H1 (cell line): Measurements from ENCODE around the gene CDC45. TPM values are rescaled to one million over a fixed set of nuclear protein-coding genes. Genes with fewer than 3 reads are reported as not detected.

Experiments used
- CTCF ChIA-PET: fragments of 300-600 bp; sonication (Branson Sonifier 250); formaldehyde crosslinking; loops from one replicate; lab custom pipeline; 2021; ENCODE audit not compliant: partially characterized antibody; lab: Charles Lee
- POLR2A ChIA-PET: fragments of 300-600 bp; sonication (Branson Sonifier 250); formaldehyde crosslinking; loops from one replicate; lab custom pipeline; 2021; ENCODE audit warnings: inconsistent platforms; ENCODE audit not compliant: partially characterized antibody; lab: Charles Lee
- DNase-seq, 2 experiments: peaks; one replicate each; pipeline versions ENCODE4 v3.0.0 to v3.0.0-alpha.2; 2010 to 2022; ENCODE audit warnings: low spot score in 2 of 2, low read depth in 1 of 2, mixed read lengths in 1 of 2
- FAIRE-seq: peaks from 2 replicates; lab custom pipeline; 2011; peaks lifted over from hg19 to GRCh38; lab: Jason Lieb, UNC
- H2AFZ ChIP-seq: 2 replicates; pipeline ENCODE4 v1.8.1; 2012; ENCODE audit warnings: low read length, inconsistent platforms
- H2AK5ac ChIP-seq: 2 replicates; pipeline ENCODE4 v1.6.1; 2013; ENCODE audit warnings: low read depth, low read length
- H2BK120ac ChIP-seq: replicated peaks from 2 replicates; pipeline ENCODE3; 2013; ENCODE audit warnings: low read depth, low read length, inconsistent platforms
- H2BK12ac ChIP-seq: 2 replicates; pipeline ENCODE4 v1.6.1; 2013; ENCODE audit warnings: low read depth, low read length
- H2BK15ac ChIP-seq: 2 replicates; pipeline ENCODE4 v1.6.1; 2013; ENCODE audit warnings: low read length
- H2BK20ac ChIP-seq: 2 replicates; pipeline ENCODE4 v1.6.1; 2013; ENCODE audit warnings: low read length
- H2BK5ac ChIP-seq: 2 replicates; pipeline ENCODE4 v1.6.1; 2013; ENCODE audit warnings: low read depth, low read length
- H3K14ac ChIP-seq: 2 replicates; pipeline ENCODE4 v1.6.1; 2013; ENCODE audit warnings: inconsistent platforms; ENCODE audit not compliant: insufficient read length
- H3K18ac ChIP-seq: 2 replicates; pipeline ENCODE4 v1.6.1; 2013; ENCODE audit warnings: low read length; ENCODE audit errors: extremely low read depth
- H3K23ac ChIP-seq: 2 replicates; pipeline ENCODE4 v1.6.1; 2013; ENCODE audit warnings: inconsistent platforms; ENCODE audit not compliant: insufficient read length
- H3K23me2 ChIP-seq: 2 replicates; pipeline ENCODE4 v1.6.1; 2013; ENCODE audit warnings: low read depth, low read length
- H3K27ac ChIP-seq: 2 replicates; pipeline ENCODE4 v1.6.1; 2011; ENCODE audit warnings: low read depth, low read length, inconsistent platforms
- H3K27me3 ChIP-seq, 4 experiments: replicated peaks in 1 of 4; 1 replicate in 1 of 4; 2 replicates in 3 of 4; pipeline versions ENCODE4 v1.6.1 to v1.8.1; 2011 to 2013; ENCODE audit warnings: low read length in 3 of 4, mild to moderate bottlenecking in 3 of 4, inconsistent platforms in 2 of 4, mixed read lengths in 2 of 4, moderate library complexity in 1 of 4; ENCODE audit not compliant: control insufficient read depth in 3 of 4, insufficient read depth in 3 of 4; ENCODE audit errors: extremely low read depth in 1 of 4
- H3K36me3 ChIP-seq, 4 experiments: 2 replicates each; pipeline versions ENCODE4 v1.6.1 to v1.8.1; 2011 to 2013; ENCODE audit warnings: mild to moderate bottlenecking in 4 of 4, low read length in 3 of 4, moderate library complexity in 2 of 4, control low read depth in 1 of 4, inconsistent platforms in 1 of 4; ENCODE audit not compliant: insufficient read depth in 4 of 4, control insufficient read depth in 2 of 4
- H3K4ac ChIP-seq: replicated peaks from 2 replicates; pipeline ENCODE3; 2013; ENCODE audit warnings: low read length, low read depth, mixed read lengths, inconsistent platforms; ENCODE audit not compliant: insufficient read length
- H3K4me1 ChIP-seq, 4 experiments: replicated peaks in 1 of 4; 1 replicate in 1 of 4; 2 replicates in 3 of 4; pipeline versions ENCODE4 v1.6.1 to v1.8.1; 2011 to 2013; ENCODE audit warnings: low read length in 3 of 4, inconsistent platforms in 2 of 4, mixed read lengths in 1 of 4; ENCODE audit not compliant: insufficient read depth in 4 of 4, control insufficient read depth in 3 of 4
- H3K4me2 ChIP-seq, 2 experiments: 2 replicates each; pipeline versions ENCODE4 v1.6.1 to v1.8.1; 2011 to 2013; ENCODE audit warnings: low read depth in 2 of 2, low read length in 2 of 2, control low read depth in 1 of 2, inconsistent platforms in 1 of 2, mild to moderate bottlenecking in 1 of 2; ENCODE audit not compliant: insufficient read depth in 1 of 2
- H3K4me3 ChIP-seq, 4 experiments: fragments of 200-600, 300-600 bp in 1 of 4; sonication (generic), shearing (Covaris generic), sonication (Bioruptor Twin) in 1 of 4; 2 replicates each; pipeline versions ENCODE4 v1.5.1 to v1.8.1; 2011 to 2016; ENCODE audit warnings: low read length in 4 of 4, low read depth in 3 of 4, control low read depth in 2 of 4, inconsistent platforms in 2 of 4, mild to moderate bottlenecking in 2 of 4, mixed read lengths in 1 of 4, moderate library complexity in 1 of 4; ENCODE audit not compliant: insufficient read depth in 2 of 4; ENCODE audit errors: extremely low read depth in 1 of 4
- H3K56ac ChIP-seq: replicated peaks from 2 replicates; pipeline ENCODE3; 2013; ENCODE audit warnings: low read depth, mild to moderate bottlenecking, mixed read lengths, low read length, inconsistent platforms; ENCODE audit not compliant: insufficient read length
- H3K79me1 ChIP-seq: 2 replicates; pipeline ENCODE4 v1.6.1; 2013; ENCODE audit warnings: low read depth, low read length, control low read depth
- H3K79me2 ChIP-seq, 2 experiments: 2 replicates each; pipeline versions ENCODE4 v1.6.1 to v1.8.1; 2012 to 2013; ENCODE audit warnings: low read length in 2 of 2, mild to moderate bottlenecking in 2 of 2, inconsistent platforms in 1 of 2; ENCODE audit not compliant: insufficient read depth in 2 of 2, control insufficient read depth in 1 of 2
- H3K9ac ChIP-seq, 4 experiments: replicated peaks in 1 of 4; 1 replicate in 1 of 4; 2 replicates in 3 of 4; pipeline versions ENCODE4 v1.6.1 to v1.8.1; 2011 to 2013; ENCODE audit warnings: low read depth in 3 of 4, low read length in 3 of 4, control low read depth in 2 of 4, mild to moderate bottlenecking in 2 of 4, moderate library complexity in 2 of 4, inconsistent platforms in 1 of 4; ENCODE audit errors: extremely low read depth in 1 of 4
- H3K9me3 ChIP-seq, 2 experiments: 2 replicates each; pipeline versions ENCODE4 v1.6.1 to v1.8.1; 2012 to 2013; ENCODE audit warnings: mild to moderate bottlenecking in 2 of 2, moderate library complexity in 2 of 2, control low read depth in 1 of 2, inconsistent platforms in 1 of 2, low read depth in 1 of 2, low read length in 1 of 2, mixed read lengths in 1 of 2; ENCODE audit not compliant: insufficient read depth in 2 of 2
- H4K20me1 ChIP-seq, 2 experiments: replicated peaks in 1 of 2; 2 replicates each; pipeline versions ENCODE3 to v1.8.1; 2011 to 2013; ENCODE audit warnings: inconsistent platforms in 2 of 2, low read length in 2 of 2, mild to moderate bottlenecking in 1 of 2; ENCODE audit not compliant: insufficient read depth in 2 of 2, control insufficient read depth in 1 of 2
- H4K5ac ChIP-seq: 2 replicates; pipeline ENCODE4 v1.6.1; 2013; ENCODE audit warnings: low read length, low read depth, mixed read lengths, inconsistent platforms; ENCODE audit not compliant: insufficient read length
- H4K8ac ChIP-seq: 2 replicates; pipeline ENCODE4 v1.8.0; 2013; ENCODE audit warnings: mild to moderate bottlenecking, moderate library complexity, low read length, inconsistent platforms; ENCODE audit not compliant: insufficient read depth; ENCODE audit errors: extremely low read depth
- H4K91ac ChIP-seq: replicated peaks from 2 replicates; pipeline ENCODE3; 2013; ENCODE audit warnings: low read length, mixed read lengths, inconsistent platforms; ENCODE audit not compliant: insufficient read length
- RAD21 ChIP-seq, 2 experiments: IDR thresholded peaks in 1 of 2; conservative IDR thresholded peaks in 1 of 2; 2 replicates each; pipeline ENCODE4 v1.6.1; 2011; ENCODE audit warnings: low read depth in 2 of 2, low read length in 2 of 2, improper control_type of control experiment in 1 of 2, inconsistent platforms in 1 of 2, mild to moderate bottlenecking in 1 of 2, moderate library complexity in 1 of 2
- WGBS, 2 experiments: shearing (Covaris generic) in 1 of 2; methylation state at CpG; one replicate each; pipeline versions ENCODE4 v1.1.6 to v1.1.7; 2013 to 2015; ENCODE audit warnings: low lambda C conversion rate in 2 of 2, mixed read lengths in 2 of 2, inconsistent platforms in 1 of 2, low coverage in 1 of 2, missing lambda C conversion rate in 1 of 2; ENCODE audit not compliant: insufficient replicate concordance in 2 of 2, insufficient coverage in 1 of 2, insufficient read length in 1 of 2; ENCODE audit errors: extremely low coverage in 1 of 2, missing lambda C conversion rate in 1 of 2; 5-methylcytosine and 5-hydroxymethylcytosine counted together
- polyA plus RNA-seq, 7 experiments: library from polyadenylated mRNA; depleted of rRNA in 3 of 7; stranded (reverse) in 5 of 7; unstranded in 2 of 7; fragments of >200 nt in 5 of 7; fragments of 200-250 nt in 2 of 7; gene quantifications; 1 replicate in 5 of 7; 2 replicates in 1 of 7; 4 replicates in 1 of 7; pipeline versions ENCODE4 v1.2.1 to v1.2.3, GENCODE V29; 2011 to 2013; ENCODE audit warnings: missing spikeins in 2 of 7, mixed read lengths in 2 of 7
- total RNA-seq: library from RNA; stranded (reverse); fragmentation: NEBNext Ultra II Directional; extraction: Animal tissue kit (Norgen Biotek cat#: 25700); gene quantifications from 2 replicates; pipeline ENCODE4 v1.2.1, GENCODE V29; 2021
- TF ChIP-seq, protein P1 (sequence below), 3 experiments: IDR thresholded peaks; 1 replicate in 2 of 3; 2 replicates in 1 of 3; pipeline versions ENCODE4 v1.5.1 to v1.6.1; 2011; ENCODE audit warnings: low read length in 3 of 3, mild to moderate bottlenecking in 3 of 3, inconsistent platforms in 2 of 3, low read depth in 1 of 3, moderate library complexity in 1 of 3; ENCODE audit not compliant: insufficient read depth in 1 of 3; ENCODE audit errors: control extremely low read depth in 1 of 3
- TF ChIP-seq, protein P2 (sequence below): IDR thresholded peaks from 2 replicates; pipeline ENCODE4 v1.6.1; 2011; ENCODE audit warnings: low read depth, mild to moderate bottlenecking, low read length; ENCODE audit not compliant: insufficient read depth

Gene CDC45
- total and polyA plus RNA-seq, 2 of the 8 experiments (the other 6 are each of a cell fraction or from before 2014, with no cell fraction given): 31.9 to 37.7 TPM

DNA sequence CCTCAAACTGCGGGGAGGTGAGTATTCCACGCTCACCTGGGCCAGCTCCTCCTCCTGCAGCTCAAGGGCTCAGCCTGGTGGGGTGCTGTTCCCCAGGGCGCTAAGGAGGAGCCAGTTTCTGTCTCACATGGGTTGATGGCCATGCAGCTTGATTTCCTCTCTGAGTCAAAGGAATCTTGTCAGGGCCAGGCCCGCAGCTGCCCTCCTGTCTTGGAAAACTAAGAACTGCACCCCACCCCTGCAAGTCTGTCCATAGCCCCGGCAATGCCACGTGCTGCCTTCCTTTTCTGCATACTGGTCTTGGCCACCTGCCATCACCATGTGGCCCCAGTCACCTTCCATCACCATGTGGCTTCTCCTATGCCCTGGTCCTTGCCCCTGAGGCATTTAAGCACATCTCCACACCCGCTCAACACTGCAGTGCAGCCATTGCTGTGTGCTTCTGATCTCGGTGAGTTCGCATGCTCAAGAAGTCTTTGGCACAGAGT, 79.6 kb downstream of the CDC45 start:
- no peak overlapping the region; the same call in 1 of the 2 replicates for H3K18ac ChIP-seq
- no peaks in the 10 kb centered on the region for H3K79me2 ChIP-seq
- CTCF ChIA-PET: interaction anchor here (0.6 to 3.5 kb wide), 9 partner anchors 9 to 70 kb away, joined by 3 to 17 read pairs (median 4); no protein-coding TSS in a partner anchor
- H3K4ac ChIP-seq: no peak overlapping the region
- no peaks in the 10 kb centered on the region for H4K20me1 ChIP-seq
- peak overlapping the region; percentile 87; the same call in 1 of the 2 replicates for H2AFZ ChIP-seq
- no peak overlapping the region for H2AK5ac ChIP-seq
- POLR2A ChIA-PET: interaction anchor here (1.2 to 1.6 kb wide), 2 partner anchors 21 to 57 kb away, joined by 3 read pairs; no protein-coding TSS in a partner anchor
- 83% methylated on average over 9 of the region's 9 CpGs; no CpG with 5 or more reads in 1 of the 2 experiments for WGBS, 2 experiments
- H4K91ac ChIP-seq: peak overlapping the region; percentile 7
- no peaks in the 10 kb centered on the region for H3K9me3 ChIP-seq
- no peak overlapping the region for H3K4me2 ChIP-seq
- no peak overlapping the region; the same call in 1 of the 2 replicates for H2BK20ac ChIP-seq
- H2BK5ac ChIP-seq: no peak overlapping the region
- DNase-seq (no peak), FAIRE-seq (no peak)
- H2BK120ac ChIP-seq: no peak overlapping the region
- H3K9ac ChIP-seq: no peak overlapping the region
- no peak overlapping the region for H3K23ac ChIP-seq
- TF ChIP-seq, protein P1, sequence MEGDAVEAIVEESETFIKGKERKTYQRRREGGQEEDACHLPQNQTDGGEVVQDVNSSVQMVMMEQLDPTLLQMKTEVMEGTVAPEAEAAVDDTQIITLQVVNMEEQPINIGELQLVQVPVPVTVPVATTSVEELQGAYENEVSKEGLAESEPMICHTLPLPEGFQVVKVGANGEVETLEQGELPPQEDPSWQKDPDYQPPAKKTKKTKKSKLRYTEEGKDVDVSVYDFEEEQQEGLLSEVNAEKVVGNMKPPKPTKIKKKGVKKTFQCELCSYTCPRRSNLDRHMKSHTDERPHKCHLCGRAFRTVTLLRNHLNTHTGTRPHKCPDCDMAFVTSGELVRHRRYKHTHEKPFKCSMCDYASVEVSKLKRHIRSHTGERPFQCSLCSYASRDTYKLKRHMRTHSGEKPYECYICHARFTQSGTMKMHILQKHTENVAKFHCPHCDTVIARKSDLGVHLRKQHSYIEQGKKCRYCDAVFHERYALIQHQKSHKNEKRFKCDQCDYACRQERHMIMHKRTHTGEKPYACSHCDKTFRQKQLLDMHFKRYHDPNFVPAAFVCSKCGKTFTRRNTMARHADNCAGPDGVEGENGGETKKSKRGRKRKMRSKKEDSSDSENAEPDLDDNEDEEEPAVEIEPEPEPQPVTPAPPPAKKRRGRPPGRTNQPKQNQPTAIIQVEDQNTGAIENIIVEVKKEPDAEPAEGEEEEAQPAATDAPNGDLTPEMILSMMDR (IDR thresholded peaks at IDR 0.05; ENCODE audit: control extremely low read depth in 1 of 3, insufficient read depth in 1 of 3, low read depth in 1 of 3, low read length in 3 of 3): peak; percentile 21 to 52 (median 50); a peak in 3 of 4 replicates
- TF ChIP-seq, protein P2, sequence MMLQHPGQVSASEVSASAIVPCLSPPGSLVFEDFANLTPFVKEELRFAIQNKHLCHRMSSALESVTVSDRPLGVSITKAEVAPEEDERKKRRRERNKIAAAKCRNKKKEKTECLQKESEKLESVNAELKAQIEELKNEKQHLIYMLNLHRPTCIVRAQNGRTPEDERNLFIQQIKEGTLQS: no peak
- peak; percentile 31 to 56 for TF ChIP-seq RAD21 (IDR thresholded peaks at IDR 0.05 in 1 of 2, conservative IDR thresholded peaks at IDR 0.05 in 1 of 2; ENCODE audit: low read depth in 2 of 2, low read length in 2 of 2)
- no peak overlapping the region for H3K56ac ChIP-seq
- peaks cover 0 to 2% (median 0%) of the 10 kb centered on the region in 4 experiments; a peak in 1 of 7 replicates for H3K27me3 ChIP-seq
- H4K5ac ChIP-seq: no peak overlapping the region
- H3K79me1 ChIP-seq: no peaks in the 10 kb centered on the region
- H2BK12ac ChIP-seq: no peak overlapping the region; the same call in 1 of the 2 replicates
- no peak overlapping the region for H3K14ac ChIP-seq
- peak overlapping the region; percentile 3; the same call in 1 of the 2 replicates for H2BK15ac ChIP-seq
- H4K8ac ChIP-seq: peak overlapping the region; percentile 82
- no peak overlapping the region for H3K4me3 ChIP-seq
- H3K4me1 ChIP-seq: peaks cover 0 to 5% (median 1%) of the 10 kb centered on the region in 4 experiments; a peak in 6 of 7 replicates
- no peak overlapping the region for H3K27ac ChIP-seq
- H3K36me3 ChIP-seq: no peaks in the 10 kb centered on the region
- H3K23me2 ChIP-seq: no peaks in the 10 kb centered on the region
